IPS-18c (cell line): Measurements from ENCODE around the gene COMT.

Experiments
- H3K4me3 ChIP-seq: 2 replicates; pipeline ENCODE4 v1.7.0; 2013; ENCODE audit warnings: low read depth, mild to moderate bottlenecking, low read length, moderate library complexity; ENCODE audit not compliant: insufficient read depth
- H3K9me3 ChIP-seq: one replicate; pipeline ENCODE4 v1.6.1; 2013; ENCODE audit warnings: mild to moderate bottlenecking, low read length, moderate library complexity; ENCODE audit not compliant: control insufficient read depth, insufficient read depth

The COMT gene

GRCh38 chr22:19981961-19982920 lies 40.7 kb downstream of the COMT start:
- H3K9me3 ChIP-seq = no peaks in the 10 kb centered on the region
- H3K4me3 ChIP-seq = no peak overlapping the region

GRCh38 chr22:19982991-19983578 lies 41.5 kb downstream of the COMT start:
- H3K9me3 ChIP-seq = no peaks in the 10 kb centered on the region
- no peak overlapping the region for H3K4me3 ChIP-seq

GRCh38 chr22:19983741-19984140 lies 42.2 kb downstream of the COMT start:
- Histone ChIP-seq H3K9me3 (no peaks in the 10 kb centered on the region), H3K4me3 (no peak overlapping the region)

- Histone ChIP-seq H3K4me3 (no peak overlapping the region), H3K9me3 (no peaks in the 10 kb centered on the region)
Observed at GRCh38 chr22:19984201-19984753, 42.7 kb downstream of the COMT start.

- H3K4me3 ChIP-seq = no peak overlapping the region
- no peaks in the 10 kb centered on the region for H3K9me3 ChIP-seq
Observed at GRCh38 chr22:19984851-19985811, 43.6 kb downstream of the COMT start.

GRCh38 chr22:19986011-19986409 lies 44.4 kb downstream of the COMT start:
- Histone ChIP-seq H3K9me3 (no peaks in the 10 kb centered on the region), H3K4me3 (peak overlapping the region; percentile 93)

GRCh38 chr22:19986410-19987341 lies 45.1 kb downstream of the COMT start:
- Histone ChIP-seq H3K4me3 (peak overlapping the region; percentile 93), H3K9me3 (no peaks in the 10 kb centered on the region)

GRCh38 chr22:19987394-19988306 lies 46.1 kb downstream of the COMT start:
- Histone ChIP-seq H3K9me3 (no peaks in the 10 kb centered on the region), H3K4me3 (no peak overlapping the region; the same call in 1 of the 2 replicates)

- Histone ChIP-seq H3K9me3 (no peaks in the 10 kb centered on the region), H3K4me3 (no peak overlapping the region)
Observed at GRCh38 chr22:19988331-19988808, 46.8 kb downstream of the COMT start.

GRCh38 chr22:19988965-19989724 lies 47.6 kb downstream of the COMT start:
- no peak overlapping the region for H3K4me3 ChIP-seq

GRCh38 chr22:19989725-19990067 lies 48.1 kb downstream of the COMT start:
- no peaks in the 10 kb centered on the region for H3K9me3 ChIP-seq

More at GRCh38 chr22:19988965-19989724, 47.6 kb downstream of the COMT start:
- H3K9me3 ChIP-seq = no peaks in the 10 kb centered on the region

GRCh38 chr22:19990188-19990587 lies 48.6 kb downstream of the COMT start:
- Histone ChIP-seq H3K4me3 (no peak overlapping the region), H3K9me3 (no peaks in the 10 kb centered on the region)

More at GRCh38 chr22:19989725-19990067, 48.1 kb downstream of the COMT start:
- H3K4me3 ChIP-seq = no peak overlapping the region

- no peaks in the 10 kb centered on the region for H3K9me3 ChIP-seq
- no peak overlapping the region for H3K4me3 ChIP-seq
Observed at GRCh38 chr22:19990609-19991394, 49.2 kb downstream of the COMT start.

- Histone ChIP-seq H3K9me3 (no peaks in the 10 kb centered on the region), H3K4me3 (no peak overlapping the region)
Observed at GRCh38 chr22:19991395-19991644, 49.7 kb downstream of the COMT start.
